HL-60 (cell line): Measurements from ENCODE around the gene SLC36A1.

Experiments
- DNase-seq, 2 experiments: peaks; one replicate each; pipeline ENCODE4 v3.0.0-alpha.2; 2010 to 2020; ENCODE audit warnings: low read depth in 1 of 2, low spot score in 1 of 2
- H3K27ac ChIP-seq: fragments of 250-450 bp; sonication (Bioruptor Pico); replicated peaks from 2 replicates; pipeline ENCODE4 v1.5.1; 2020; ENCODE audit warnings: mild to moderate bottlenecking, moderate library complexity
- H3K27me3 ChIP-seq: fragments of 250-450 bp; sonication (Bioruptor Pico); 2 replicates; pipeline ENCODE4 v1.5.1; 2021; ENCODE audit warnings: mild to moderate bottlenecking, moderate library complexity; ENCODE audit not compliant: insufficient read depth, poor library complexity, severe bottlenecking
- H3K4me3 ChIP-seq: replicated peaks from 2 replicates; pipeline ENCODE4 v1.5.1; 2011; ENCODE audit warnings: mild to moderate bottlenecking, control low read depth, low read length; ENCODE audit not compliant: insufficient read depth
- CTCF ChIP-seq: IDR thresholded peaks from one replicate; pipeline ENCODE4 v1.5.1; 2011; ENCODE audit warnings: low read length, control low read depth, inconsistent platforms; ENCODE audit not compliant: insufficient read depth
- GABPA ChIP-seq: IDR thresholded peaks from 2 replicates; pipeline ENCODE4 v1.6.1; 2012; ENCODE audit warnings: low read depth
- POLR2AphosphoS5 ChIP-seq: IDR thresholded peaks from 2 replicates; pipeline ENCODE4 v1.6.1; 2012; ENCODE audit warnings: low read depth
- REST ChIP-seq: IDR thresholded peaks from 2 replicates; pipeline ENCODE4 v1.6.1; 2012; ENCODE audit warnings: low read depth; ENCODE audit not compliant: insufficient replicate concordance
- SPI1 ChIP-seq: IDR thresholded peaks from 2 replicates; pipeline ENCODE4 v1.6.1; 2012; ENCODE audit warnings: low read depth, mild to moderate bottlenecking, borderline replicate concordance

The SLC36A1 gene

GRCh38 chr5:151469386-151469785, 22.0 kb downstream of the SLC36A1 start:
- no peak for DNase-seq
- no peak overlapping the region for H3K27ac ChIP-seq
- no peak for TF ChIP-seq CTCF
- no peak for TF ChIP-seq POLR2AphosphoS5
- no peaks in the 10 kb centered on the region for H3K27me3 ChIP-seq
- no peak overlapping the region for H3K4me3 ChIP-seq

GRCh38 chr5:151469992-151470391, 22.6 kb downstream of the SLC36A1 start:
- Histone ChIP-seq H3K4me3 (no peak overlapping the region), H3K27ac (no peak overlapping the region), H3K27me3 (no peaks in the 10 kb centered on the region)
- no peak for DNase-seq
- TF ChIP-seq SPI1: no peak
- TF ChIP-seq CTCF: no peak
- TF ChIP-seq GABPA: no peak
- no peak for TF ChIP-seq POLR2AphosphoS5
- TF ChIP-seq REST: no peak

GRCh38 chr5:151470439-151470838, 23.0 kb downstream of the SLC36A1 start:
- no peak overlapping the region for H3K27ac ChIP-seq
- TF ChIP-seq SPI1 (no peak), CTCF (no peak), REST (no peak), GABPA (no peak), POLR2AphosphoS5 (no peak)
- no peak overlapping the region for H3K4me3 ChIP-seq
- no peaks in the 10 kb centered on the region for H3K27me3 ChIP-seq
- no peak for DNase-seq

GRCh38 chr5:151471276-151471675, 23.9 kb downstream of the SLC36A1 start:
- H3K27ac ChIP-seq: no peak overlapping the region
- no peak for DNase-seq

More at GRCh38 chr5:151471276-151471675, 23.9 kb downstream of the SLC36A1 start:
- TF ChIP-seq REST (no peak), SPI1 (no peak), POLR2AphosphoS5 (no peak), CTCF (no peak), GABPA (no peak)
- no peaks in the 10 kb centered on the region for H3K27me3 ChIP-seq
- no peak overlapping the region for H3K4me3 ChIP-seq
